HCT116 (cell line): Measurements from ENCODE around the gene SUGCT. TPM values are rescaled to one million over a fixed set of nuclear protein-coding genes. Genes with fewer than 3 reads are reported as not detected.

Experiments
- ATAC-seq: fragments of 200-7000 bp; cut with Tn5 transposase; 2 replicates; pipeline ENCODE4 v1.9.1; 2020; ENCODE audit warnings: mild to moderate bottlenecking, moderate library complexity
- BruUV-seq: library from RNA; stranded (reverse); fragments of 400-500 nt; replicated peaks from 2 replicates; lab custom pipeline; 2021; lab: Mats Ljungman, UMichigan
- CTCF ChIA-PET: fragments of 300-600 bp; sonication (Branson Sonifier 250); formaldehyde crosslinking; loops from one replicate; lab custom pipeline; 2021; ENCODE audit warnings: antibody characterized with exemption; lab: Charles Lee
- POLR2A ChIA-PET: fragments of 300-600, 350-600 bp; sonication (Branson Sonifier 250); formaldehyde crosslinking; loops from one replicate; lab custom pipeline; 2021; ENCODE audit warnings: antibody characterized with exemption; lab: Charles Lee
- RAD21 ChIA-PET, 2 experiments: fragments of 300-600 bp; sonication (Branson Sonifier 250); formaldehyde crosslinking; loops; one replicate each; lab custom pipeline; 2023; ENCODE audit warnings: low total read pairs in 2 of 2; ENCODE audit not compliant: uncharacterized antibody in 2 of 2, unreplicated experiment in 2 of 2, low non-redundant PET in 1 of 2; lab: Charles Lee
- DNase-seq: peaks from one replicate; pipeline ENCODE4 v3.0.0-alpha.2; 2010; ENCODE audit warnings: low read depth, low spot score
- H2AFZ ChIP-seq: fragments of 200-600 bp; shearing (Covaris generic), sonication (generic); 2 replicates; pipeline ENCODE4 v1.6.1; 2017; ENCODE audit warnings: low read depth, mixed run types, mixed read lengths, antibody characterized with exemption, low read length; ENCODE audit not compliant: poor library complexity, severe bottlenecking
- H3K27ac ChIP-seq: 2 replicates; pipeline ENCODE4 v1.5.1; 2012; ENCODE audit warnings: low read depth, low read length
- H3K27me3 ChIP-seq: fragments of 200-600 bp; sonication (generic); 2 replicates; pipeline ENCODE4 v1.6.1; 2016; ENCODE audit warnings: mixed run types, low read length, mixed read lengths; ENCODE audit not compliant: insufficient read depth
- H3K36me3 ChIP-seq, 2 experiments: fragments of 200-500 bp in 1 of 2; fragments of 200-600 bp in 1 of 2; sonication (Bioruptor generic) in 1 of 2; sonication (generic) in 1 of 2; 2 replicates each; pipeline versions ENCODE4 v1.5.1 to v1.6.1; 2014 to 2016; ENCODE audit warnings: low read length in 2 of 2, inconsistent platforms in 1 of 2, mixed read lengths in 1 of 2, mixed run types in 1 of 2; ENCODE audit not compliant: insufficient read depth in 2 of 2, control insufficient read depth in 1 of 2
- H3K4me1 ChIP-seq, 2 experiments: fragments of 200-600 bp in 1 of 2; sonication (generic) in 1 of 2; 2 replicates each; pipeline versions ENCODE4 v1.5.1 to v1.6.1; 2012 to 2017; ENCODE audit warnings: low read length in 2 of 2, inconsistent platforms in 1 of 2, mild to moderate bottlenecking in 1 of 2, mixed read lengths in 1 of 2, mixed run types in 1 of 2, moderate library complexity in 1 of 2; ENCODE audit not compliant: insufficient read depth in 2 of 2, control insufficient read depth in 1 of 2
- H3K4me2 ChIP-seq: fragments of 200-600 bp; sonication (generic); 2 replicates; pipeline ENCODE4 v1.6.1; 2017; ENCODE audit warnings: mixed run types, low read length, mixed read lengths
- H3K4me3 ChIP-seq, 2 experiments: fragments of 200-600 bp in 1 of 2; sonication (generic) in 1 of 2; replicated peaks in 1 of 2; 2 replicates each; pipeline ENCODE4 v1.5.1; 2011 to 2016; ENCODE audit warnings: low read length in 2 of 2, control low read depth in 1 of 2, low read depth in 1 of 2, mild to moderate bottlenecking in 1 of 2, mixed read lengths in 1 of 2, mixed run types in 1 of 2
- H3K79me2 ChIP-seq: fragments of 200-600 bp; sonication (generic); 2 replicates; pipeline ENCODE4 v1.6.1; 2017; ENCODE audit warnings: mild to moderate bottlenecking, mixed run types, low read length, moderate library complexity, mixed read lengths; ENCODE audit not compliant: insufficient read depth
- H3K9ac ChIP-seq: fragments of 200-600 bp; sonication (generic); 2 replicates; pipeline ENCODE4 v1.6.1; 2016; ENCODE audit warnings: low read length, mixed read lengths
- H3K9me2 ChIP-seq: fragments of 200-600 bp; sonication (generic), shearing (Covaris generic); 2 replicates; pipeline ENCODE4 v1.6.1; 2017; ENCODE audit warnings: mixed run types, mild to moderate bottlenecking, moderate library complexity; ENCODE audit not compliant: insufficient read depth
- H3K9me3 ChIP-seq, 2 experiments: fragments of 200-500 bp in 1 of 2; fragments of 200-600 bp in 1 of 2; sonication (Bioruptor generic) in 1 of 2; sonication (generic) in 1 of 2; 2 replicates each; pipeline ENCODE4 v1.6.1; 2014 to 2017; ENCODE audit warnings: low read length in 2 of 2, mixed read lengths in 2 of 2, inconsistent platforms in 1 of 2, low read depth in 1 of 2, mild to moderate bottlenecking in 1 of 2, mixed run types in 1 of 2, moderate library complexity in 1 of 2; ENCODE audit not compliant: control insufficient read depth in 1 of 2, insufficient read depth in 1 of 2
- H4K20me1 ChIP-seq: fragments of 200-600 bp; sonication (generic), shearing (Covaris generic); 2 replicates; pipeline ENCODE4 v1.6.1; 2017; ENCODE audit warnings: mixed run types, mild to moderate bottlenecking, moderate library complexity; ENCODE audit not compliant: insufficient read depth
- ATF3 ChIP-seq: IDR thresholded peaks from 2 replicates; pipeline ENCODE4 v1.6.1; 2012
- CBX3 ChIP-seq: IDR thresholded peaks from 2 replicates; pipeline ENCODE4 v1.6.1; 2012; ENCODE audit warnings: low read depth
- EGR1 ChIP-seq: IDR thresholded peaks from 2 replicates; pipeline ENCODE4 v1.6.1; 2012; ENCODE audit warnings: low read depth
- EZH2 ChIP-seq: fragments of 200-600 bp; sonication (generic); IDR thresholded peaks from 2 replicates; pipeline ENCODE4 v1.6.1; 2017; ENCODE audit warnings: antibody characterized with exemption, mixed run types
- EZH2phosphoT487 ChIP-seq: fragments of 200-600 bp; IDR thresholded peaks from 2 replicates; pipeline ENCODE4 v1.6.1; 2018; ENCODE audit warnings: antibody characterized with exemption, borderline replicate concordance
- FOSL1 ChIP-seq: IDR thresholded peaks from 2 replicates; pipeline ENCODE4 v1.6.1; 2012; ENCODE audit warnings: low read depth
- MAX ChIP-seq: IDR thresholded peaks from 2 replicates; pipeline ENCODE4 v1.6.1; 2012
- POLR2A ChIP-seq: IDR thresholded peaks from 2 replicates; pipeline ENCODE4 v1.7.0; 2011; ENCODE audit warnings: borderline replicate concordance; ENCODE audit not compliant: insufficient read depth, insufficient read length; ENCODE audit errors: extremely low read depth
- POLR2AphosphoS5 ChIP-seq: IDR thresholded peaks from 2 replicates; pipeline ENCODE4 v1.6.1; 2011; ENCODE audit warnings: mild to moderate bottlenecking, low read depth, low read length, moderate library complexity
- RAD21 ChIP-seq: IDR thresholded peaks from 2 replicates; pipeline ENCODE4 v1.6.1; 2012; ENCODE audit warnings: low read depth, mild to moderate bottlenecking
- SIN3A ChIP-seq: IDR thresholded peaks from 2 replicates; pipeline ENCODE4 v1.6.1; 2012; ENCODE audit warnings: low read depth
- SP1 ChIP-seq: IDR thresholded peaks from 2 replicates; pipeline ENCODE4 v1.6.1; 2012; ENCODE audit warnings: low read depth
- TCF7L2 ChIP-seq: IDR thresholded peaks from 2 replicates; pipeline ENCODE4 v1.7.0; 2011; ENCODE audit warnings: borderline replicate concordance, inconsistent platforms; ENCODE audit not compliant: insufficient read depth, insufficient read length; ENCODE audit errors: extremely low read depth
- YY1 ChIP-seq: IDR thresholded peaks from 2 replicates; pipeline ENCODE4 v1.6.1; 2011; ENCODE audit warnings: low read length, low read depth, moderate library complexity, mild to moderate bottlenecking; ENCODE audit not compliant: insufficient replicate concordance; ENCODE audit errors: extremely low read depth
- intact Hi-C: fragments of 100-400 bp; cut with micrococcal nuclease; formaldehyde crosslinking; loops from 2 replicates; pipeline ENCODE4 v1.10.0; 2022
- total RNA-seq: library from RNA; stranded (reverse); gene quantifications from one replicate; pipeline ENCODE4 v1.2.1, GENCODE V29; 2021; ENCODE audit not compliant: unreplicated experiment

SUGCT gene
- total RNA-seq, 1 experiment from 2014 or later: 4.4 TPM

- no peaks in the 10 kb centered on the region for H3K9me2 ChIP-seq
- no TSS peak for BruUV-seq
- TF ChIP-seq SP1 (no peak), CBX3 (no peak), EZH2 (no peak), ATF3 (no peak)
- TF ChIP-seq, all 23 proteins: peak for 0
- Histone ChIP-seq H3K9ac (no peak overlapping the region), H3K4me1 (no peaks in the 10 kb centered on the region), H3K27ac (no peak overlapping the region), H3K4me3 (no peak overlapping the region), H2AFZ (no peak overlapping the region), H4K20me1 (no peaks in the 10 kb centered on the region), H3K4me2 (no peak overlapping the region), H3K36me3 (no peaks in the 10 kb centered on the region), H3K9me3 (no peaks in the 10 kb centered on the region), H3K79me2 (no peaks in the 10 kb centered on the region), H3K27me3 (no peaks in the 10 kb centered on the region)
- ChIA-PET POLR2A (no interaction called here), CTCF (interaction anchor here (1.3 kb wide), 1 partner anchor 12 kb away, joined by 3 read pairs; no protein-coding TSS in a partner anchor), RAD21 (no interaction called here)
- ATAC-seq: no peak
- intact Hi-C loops: no loop called here
- no peak for DNase-seq
Measured at GRCh38 chr7:40220421-40220911, 85.7 kb downstream of the SUGCT start.

GRCh38 chr7:40221836-40222235 is 87.0 kb downstream of the SUGCT start:
- H2AFZ ChIP-seq: no peak overlapping the region
- no peaks in the 10 kb centered on the region for H3K4me1 ChIP-seq
- H4K20me1 ChIP-seq: no peaks in the 10 kb centered on the region
- CTCF ChIA-PET: interaction anchor here (1.1 kb wide), 1 partner anchor 11 kb away, joined by 3 read pairs; no protein-coding TSS in a partner anchor
- H3K9me3 ChIP-seq: no peaks in the 10 kb centered on the region
- POLR2A ChIA-PET: no interaction called here
- DNase-seq (no peak), ATAC-seq (no peak)
- H3K4me3 ChIP-seq: no peak overlapping the region
- H3K9me2 ChIP-seq: no peaks in the 10 kb centered on the region
- no peak overlapping the region for H3K9ac ChIP-seq
- intact Hi-C loops: no loop called here
- H3K79me2 ChIP-seq: no peaks in the 10 kb centered on the region
- no TSS peak for BruUV-seq
- H3K4me2 ChIP-seq: no peak overlapping the region
- H3K36me3 ChIP-seq: no peaks in the 10 kb centered on the region
- TF ChIP-seq POLR2A: no peak
- no peak for TF ChIP-seq YY1
- no peak for TF ChIP-seq SIN3A
- no peak for TF ChIP-seq FOSL1
- TF ChIP-seq EGR1: no peak
- no peak for TF ChIP-seq RAD21
- TF ChIP-seq SP1: no peak
- no peak for TF ChIP-seq TCF7L2
- no peak for TF ChIP-seq EZH2phosphoT487
- TF ChIP-seq MAX: no peak
- TF ChIP-seq ATF3: no peak
- TF ChIP-seq EZH2: no peak
- no peak for TF ChIP-seq POLR2AphosphoS5
- no peaks in the 10 kb centered on the region for H3K27me3 ChIP-seq
- RAD21 ChIA-PET: no interaction called here
- no peak overlapping the region for H3K27ac ChIP-seq
